NCI-H2227 (cell line): ENCODE measurements around the gene PTPRH.
A peak's percentile ranks its signal among the peaks of the same experiment; 100 is the strongest.

Experiments
- DNase-seq: peaks from one replicate; lab custom pipeline; 2025; ENCODE audit not compliant: unreplicated experiment; lab: John Stamatoyannopoulos, UW

Gene PTPRH, protein sequence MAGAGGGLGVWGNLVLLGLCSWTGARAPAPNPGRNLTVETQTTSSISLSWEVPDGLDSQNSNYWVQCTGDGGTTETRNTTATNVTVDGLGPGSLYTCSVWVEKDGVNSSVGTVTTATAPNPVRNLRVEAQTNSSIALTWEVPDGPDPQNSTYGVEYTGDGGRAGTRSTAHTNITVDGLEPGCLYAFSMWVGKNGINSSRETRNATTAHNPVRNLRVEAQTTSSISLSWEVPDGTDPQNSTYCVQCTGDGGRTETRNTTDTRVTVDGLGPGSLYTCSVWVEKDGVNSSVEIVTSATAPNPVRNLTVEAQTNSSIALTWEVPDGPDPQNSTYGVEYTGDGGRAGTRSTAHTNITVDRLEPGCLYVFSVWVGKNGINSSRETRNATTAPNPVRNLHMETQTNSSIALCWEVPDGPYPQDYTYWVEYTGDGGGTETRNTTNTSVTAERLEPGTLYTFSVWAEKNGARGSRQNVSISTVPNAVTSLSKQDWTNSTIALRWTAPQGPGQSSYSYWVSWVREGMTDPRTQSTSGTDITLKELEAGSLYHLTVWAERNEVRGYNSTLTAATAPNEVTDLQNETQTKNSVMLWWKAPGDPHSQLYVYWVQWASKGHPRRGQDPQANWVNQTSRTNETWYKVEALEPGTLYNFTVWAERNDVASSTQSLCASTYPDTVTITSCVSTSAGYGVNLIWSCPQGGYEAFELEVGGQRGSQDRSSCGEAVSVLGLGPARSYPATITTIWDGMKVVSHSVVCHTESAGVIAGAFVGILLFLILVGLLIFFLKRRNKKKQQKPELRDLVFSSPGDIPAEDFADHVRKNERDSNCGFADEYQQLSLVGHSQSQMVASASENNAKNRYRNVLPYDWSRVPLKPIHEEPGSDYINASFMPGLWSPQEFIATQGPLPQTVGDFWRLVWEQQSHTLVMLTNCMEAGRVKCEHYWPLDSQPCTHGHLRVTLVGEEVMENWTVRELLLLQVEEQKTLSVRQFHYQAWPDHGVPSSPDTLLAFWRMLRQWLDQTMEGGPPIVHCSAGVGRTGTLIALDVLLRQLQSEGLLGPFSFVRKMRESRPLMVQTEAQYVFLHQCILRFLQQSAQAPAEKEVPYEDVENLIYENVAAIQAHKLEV

DNA sequence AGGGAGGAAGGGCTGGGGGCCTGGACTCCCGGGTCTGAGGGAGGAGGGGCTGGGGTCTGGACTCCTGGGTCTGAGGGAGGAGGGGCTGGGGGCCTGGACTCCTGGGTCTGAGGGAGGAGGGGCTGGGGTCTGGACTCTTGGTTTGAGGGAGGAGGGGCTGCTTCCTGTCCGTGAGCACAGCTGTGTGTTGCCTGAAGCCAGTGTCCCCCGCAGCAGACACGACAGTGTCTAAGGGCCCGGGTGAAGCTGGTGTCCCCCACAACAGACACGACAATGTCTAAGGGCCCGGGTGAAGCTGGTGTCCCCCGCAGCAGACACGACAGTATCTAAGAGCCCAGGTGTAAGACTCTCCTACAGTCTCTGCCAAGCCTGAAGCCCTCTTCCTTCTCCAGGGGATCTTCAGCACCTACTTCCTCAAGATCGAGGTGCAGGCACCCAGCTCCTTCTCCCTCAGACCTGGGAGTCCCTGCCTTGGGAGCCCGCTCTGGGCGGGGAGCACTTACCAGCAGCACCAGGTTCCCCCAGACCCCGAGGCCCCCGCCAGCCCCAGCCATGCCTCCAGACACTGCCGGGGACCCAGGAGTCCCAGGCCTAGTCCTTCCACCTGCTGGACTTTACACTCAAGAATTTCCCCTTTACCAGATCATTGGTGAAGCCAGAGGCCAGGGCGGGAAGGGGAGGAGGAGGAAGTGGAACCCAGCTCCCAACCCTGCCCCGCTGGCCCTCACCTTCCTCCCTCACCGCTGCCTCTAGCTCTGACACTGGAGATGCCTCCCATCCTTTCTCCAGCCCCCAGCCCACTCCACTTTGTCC lies at the start of gene PTPRH:
Gene PTPRH (minus strand): TSS at position 622 of the 813 bp plus-strand sequence. CDS start 68 bp downstream, at position 554.
- DNase-seq = no peak

DNA sequence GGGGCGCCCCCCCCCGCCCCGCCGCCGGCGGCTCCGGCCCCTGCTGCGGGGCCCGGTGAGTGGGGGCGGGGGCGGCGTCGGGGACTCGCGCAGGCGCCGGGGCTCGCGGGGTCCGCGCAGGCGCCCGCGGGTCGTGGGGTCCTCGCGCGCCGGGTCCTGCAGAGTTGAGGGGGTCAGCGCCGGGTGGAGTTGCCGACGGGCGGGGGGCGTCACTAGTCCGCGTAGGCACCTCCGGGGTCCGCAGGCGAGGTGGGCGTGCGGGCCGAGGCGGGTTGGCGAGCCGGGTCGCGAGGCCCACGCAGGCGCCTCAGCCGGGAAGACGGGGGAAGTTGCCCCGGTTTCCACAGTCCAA lies 49.2 kb upstream of the PTPRH start:
- DNase-seq = peak; percentile 81

DNA sequence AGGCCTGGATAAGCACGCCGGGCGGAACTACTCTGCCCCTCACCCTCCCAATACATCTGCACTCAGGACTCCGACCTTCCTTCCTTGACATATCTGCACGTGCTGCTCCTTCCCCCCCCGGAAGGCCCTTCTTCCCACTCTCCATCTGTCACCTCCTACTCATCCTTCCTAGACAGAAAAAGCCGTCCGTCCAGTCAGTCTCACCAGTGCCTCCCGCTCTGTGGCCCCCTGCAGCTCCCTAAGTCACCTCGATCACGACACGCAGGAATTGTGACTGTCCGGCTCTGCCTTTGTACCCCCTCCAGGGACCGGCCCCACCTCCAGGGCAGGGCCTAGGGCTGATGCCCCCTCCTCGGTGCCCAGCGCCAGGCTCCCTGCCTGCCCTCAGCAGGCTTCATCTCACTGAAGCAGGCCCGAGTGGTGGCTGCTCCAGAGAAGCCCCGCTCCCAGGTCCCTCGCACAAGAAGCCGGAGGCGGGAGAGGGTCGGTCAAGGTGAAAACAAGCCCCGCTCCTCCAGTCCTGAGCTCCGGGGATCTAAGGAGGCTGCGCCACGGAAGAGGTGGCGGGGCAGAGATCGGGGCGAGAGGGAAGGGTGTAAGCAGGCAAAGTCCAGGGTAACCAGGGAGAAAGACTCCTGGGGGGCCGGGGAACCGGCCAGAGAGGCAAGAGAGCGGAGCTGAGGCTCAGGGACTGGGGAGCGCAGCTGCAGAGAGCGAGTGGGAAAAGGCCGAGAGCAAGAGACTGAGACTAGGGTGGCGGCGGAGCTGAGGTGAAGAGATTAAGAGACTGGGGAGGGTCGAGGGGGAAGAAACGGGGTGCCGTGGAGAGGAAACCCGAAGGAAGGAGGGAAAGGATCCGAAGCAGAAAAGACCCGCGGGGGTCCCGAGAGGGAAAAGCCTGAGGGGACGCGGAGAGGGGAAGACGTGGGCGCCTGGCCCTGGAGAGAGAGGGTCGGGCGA lies 48.4 kb upstream of the PTPRH start:
- DNase-seq = peak; percentile 72

DNA sequence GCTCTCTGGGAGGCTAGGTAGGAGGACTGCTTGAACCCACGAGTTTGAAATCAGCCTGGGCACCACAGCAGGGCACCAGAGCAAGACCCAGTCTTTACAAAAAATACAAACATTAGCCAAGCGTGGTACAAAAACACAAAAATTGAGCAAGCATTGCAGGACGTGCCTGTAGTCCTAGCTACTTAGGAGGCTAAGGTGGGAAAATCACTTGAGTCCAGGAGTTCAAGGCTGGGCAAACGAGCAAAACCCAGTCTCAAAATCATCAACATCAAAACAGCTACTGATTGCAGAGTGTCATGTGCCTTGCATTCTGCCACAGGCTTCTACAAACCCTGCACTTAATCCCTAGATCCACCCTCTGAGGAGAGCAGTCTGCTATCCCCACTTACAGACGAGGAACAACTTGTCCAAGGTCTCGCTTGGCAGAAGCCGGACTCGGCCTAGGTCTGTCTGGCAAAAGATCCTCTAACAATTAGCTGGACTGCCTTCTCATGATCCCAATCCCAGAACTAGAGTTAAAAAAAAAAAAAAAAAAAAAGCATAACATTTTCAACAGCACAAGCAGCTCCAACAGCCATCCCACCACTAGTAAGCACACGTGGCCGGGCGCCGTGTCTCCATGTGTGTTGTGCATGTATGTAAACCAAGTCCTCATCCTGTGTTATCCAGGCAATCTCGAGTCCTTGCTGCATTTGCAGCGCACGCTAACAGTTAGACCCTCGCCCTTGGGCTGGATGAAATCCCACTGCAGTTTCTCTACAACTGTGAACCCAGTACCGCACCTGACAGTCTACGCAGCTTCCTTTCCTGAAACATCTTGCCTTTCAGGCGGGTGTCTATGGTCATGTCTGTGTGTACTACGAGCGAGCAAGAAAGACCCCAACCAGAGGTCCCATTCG lies 47.5 kb upstream of the PTPRH start:
- no peak for DNase-seq

DNA sequence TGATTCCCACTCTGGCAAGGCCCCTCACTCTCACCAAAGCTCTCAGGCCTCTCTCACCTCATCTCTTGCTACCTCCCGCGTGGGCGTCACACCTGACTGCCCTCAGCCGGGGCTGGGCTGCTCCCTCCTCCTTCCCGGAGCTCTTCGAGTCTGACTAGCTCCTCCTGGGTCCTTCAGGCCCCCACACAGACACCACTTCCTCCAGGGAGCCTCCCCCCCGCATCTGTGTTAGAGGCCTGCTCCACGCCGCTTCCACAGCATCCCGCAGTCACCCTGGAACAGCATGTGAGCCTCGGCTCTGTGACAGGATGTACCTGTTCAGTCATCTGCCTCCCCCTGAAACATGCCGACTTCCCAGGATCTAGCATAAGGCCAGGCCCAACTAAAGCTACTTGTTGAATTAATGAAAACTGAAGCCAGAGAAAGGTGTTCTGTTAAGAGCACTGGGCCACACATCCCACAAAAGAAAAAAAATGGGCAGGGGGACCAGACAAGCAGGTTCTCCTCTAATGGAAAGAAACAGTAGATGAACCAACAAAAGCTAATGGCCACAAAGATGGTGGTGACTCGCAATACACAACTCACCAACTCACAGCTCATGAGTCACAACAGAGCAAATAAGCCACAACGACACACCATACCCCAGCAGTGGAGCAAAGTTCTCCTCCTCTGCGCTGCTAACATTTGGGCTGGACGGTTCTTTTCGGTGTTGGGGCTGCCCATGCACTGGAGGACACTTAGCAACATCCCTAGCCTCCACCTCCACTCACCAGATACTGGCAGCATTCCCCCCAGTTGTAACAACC lies 46.5 kb upstream of the PTPRH start:
- DNase-seq = no peak

DNA sequence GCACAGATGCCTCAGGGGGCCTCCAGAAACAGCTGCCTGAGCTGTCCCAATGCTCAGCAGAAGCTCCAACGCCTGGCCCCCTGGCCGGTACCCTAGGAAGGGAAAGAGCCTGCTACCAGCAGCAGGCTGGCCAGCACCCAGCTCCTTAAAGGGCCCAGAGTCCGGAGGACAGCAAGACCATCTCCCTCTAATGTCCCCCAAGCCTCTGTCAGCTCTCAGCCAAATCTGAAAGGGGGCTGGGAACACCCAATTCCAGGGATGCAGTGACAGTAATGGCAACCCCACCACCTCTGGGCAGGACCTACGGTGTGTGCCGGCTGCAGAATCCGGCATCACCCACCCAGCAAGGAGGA lies 45.3 kb upstream of the PTPRH start:
- DNase-seq = no peak

DNA sequence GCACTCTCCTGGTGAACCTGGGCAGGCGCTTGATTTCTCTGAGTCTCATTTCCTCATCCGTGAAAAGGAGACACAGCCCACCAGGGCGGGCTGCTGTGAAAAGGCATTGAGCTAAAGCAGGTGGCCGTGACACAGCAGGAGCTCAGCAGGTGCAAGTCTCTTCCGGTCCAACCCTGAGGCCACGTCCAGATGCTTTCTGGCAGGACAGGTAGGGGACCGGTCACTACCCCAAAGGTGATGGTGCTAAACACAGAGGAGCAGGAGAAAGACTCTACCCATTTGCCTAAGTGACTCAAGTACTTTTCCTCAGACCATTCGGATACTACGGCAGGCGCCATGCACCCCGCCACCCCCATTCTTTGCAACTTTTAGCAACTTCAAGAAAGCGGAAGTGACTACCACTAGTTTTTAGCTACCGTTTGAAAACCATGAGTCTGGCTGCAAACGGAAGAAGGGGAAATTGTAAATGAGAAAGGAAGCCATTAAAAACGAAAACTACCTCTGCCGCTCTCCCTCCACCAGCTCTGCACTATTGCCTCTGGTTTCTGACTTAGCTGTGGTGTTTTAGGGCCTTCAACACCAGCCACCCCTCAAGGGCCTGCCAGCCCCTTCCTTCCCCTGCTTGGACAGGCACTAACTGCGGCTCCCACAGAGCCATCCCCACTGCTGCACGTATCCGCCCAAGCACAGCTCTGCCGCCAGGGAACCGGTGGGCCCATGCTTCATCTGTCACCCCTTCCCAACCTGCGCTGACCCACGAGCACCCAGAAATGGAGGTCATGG lies 44.7 kb upstream of the PTPRH start:
- DNase-seq = no peak

DNA sequence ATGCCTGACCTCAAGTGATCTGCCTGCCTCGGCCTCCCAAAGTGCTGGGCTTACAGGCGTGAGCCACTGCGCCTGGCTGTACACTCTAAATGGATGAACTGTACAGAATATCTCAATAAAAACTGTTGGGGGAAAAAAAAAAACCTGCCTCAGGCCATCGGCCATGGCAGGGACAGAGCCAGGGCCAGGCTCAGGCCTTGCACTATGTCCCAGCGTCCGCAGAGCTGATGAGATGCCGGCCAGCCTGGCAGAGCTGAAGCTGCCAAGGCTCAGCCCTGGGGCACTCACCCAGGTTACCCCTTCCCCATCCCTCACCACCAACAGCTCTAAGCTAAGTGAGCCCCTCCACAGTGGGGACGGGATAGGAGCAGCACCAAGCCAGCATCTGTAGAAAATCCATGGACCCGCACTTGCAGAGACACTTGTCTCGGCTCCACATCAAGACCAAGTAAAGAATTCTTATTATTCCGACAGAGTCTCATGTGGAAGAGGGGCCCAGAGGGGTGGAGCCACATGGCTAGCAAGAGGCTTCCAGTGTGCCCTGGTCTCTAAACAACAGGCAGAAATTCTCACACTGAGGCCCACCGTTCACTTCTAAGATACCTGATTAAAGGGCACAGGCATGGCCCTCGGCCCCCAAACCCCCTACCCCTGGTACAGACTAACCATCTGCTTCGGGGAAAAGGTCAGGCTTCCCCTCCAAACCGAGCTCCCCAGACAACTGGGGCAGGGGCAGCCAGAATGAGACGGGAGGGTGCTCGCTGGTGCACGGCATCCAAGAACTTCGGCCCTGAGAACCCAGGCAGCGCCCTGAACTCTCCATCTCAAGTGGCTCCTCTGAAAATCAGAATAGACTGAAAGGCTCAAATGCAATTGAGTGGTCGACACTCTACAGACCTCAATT lies 43.7 kb upstream of the PTPRH start:
- DNase-seq = no peak

DNA sequence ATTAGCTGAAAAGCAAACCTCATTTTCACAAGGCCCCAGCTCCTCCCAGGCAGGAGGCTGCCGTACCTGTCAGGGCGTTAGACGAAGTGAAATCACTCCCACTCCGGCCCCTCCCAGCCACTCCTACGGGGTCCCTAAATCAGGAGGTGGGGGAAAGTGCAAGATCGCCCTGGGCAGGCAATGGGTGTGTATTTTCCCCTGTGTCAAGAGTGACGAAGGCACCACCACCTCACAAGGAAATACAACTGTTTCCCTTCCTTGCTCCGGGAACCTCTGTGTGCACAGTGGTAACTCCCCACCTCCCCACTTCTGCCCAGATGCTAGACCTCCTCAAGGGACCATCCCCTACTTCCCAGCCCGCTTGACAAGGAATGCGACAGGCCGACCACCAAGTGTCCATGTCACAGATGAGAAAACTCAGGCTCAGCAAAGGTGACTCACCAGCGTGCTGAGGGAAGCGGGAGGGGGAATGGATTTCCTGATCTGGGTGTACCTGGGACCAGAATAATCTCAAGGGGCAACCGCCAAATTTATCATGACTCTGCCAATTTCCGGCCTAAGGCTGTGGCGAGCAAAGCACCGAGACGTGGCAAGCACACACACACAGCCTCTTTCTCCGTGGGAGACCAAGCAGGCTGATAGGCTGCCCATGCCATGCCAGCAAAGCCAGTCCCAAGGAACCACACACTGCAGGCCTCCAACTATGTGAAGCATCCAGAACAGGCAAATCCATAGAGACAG lies 42.2 kb upstream of the PTPRH start:
- no peak for DNase-seq

DNA sequence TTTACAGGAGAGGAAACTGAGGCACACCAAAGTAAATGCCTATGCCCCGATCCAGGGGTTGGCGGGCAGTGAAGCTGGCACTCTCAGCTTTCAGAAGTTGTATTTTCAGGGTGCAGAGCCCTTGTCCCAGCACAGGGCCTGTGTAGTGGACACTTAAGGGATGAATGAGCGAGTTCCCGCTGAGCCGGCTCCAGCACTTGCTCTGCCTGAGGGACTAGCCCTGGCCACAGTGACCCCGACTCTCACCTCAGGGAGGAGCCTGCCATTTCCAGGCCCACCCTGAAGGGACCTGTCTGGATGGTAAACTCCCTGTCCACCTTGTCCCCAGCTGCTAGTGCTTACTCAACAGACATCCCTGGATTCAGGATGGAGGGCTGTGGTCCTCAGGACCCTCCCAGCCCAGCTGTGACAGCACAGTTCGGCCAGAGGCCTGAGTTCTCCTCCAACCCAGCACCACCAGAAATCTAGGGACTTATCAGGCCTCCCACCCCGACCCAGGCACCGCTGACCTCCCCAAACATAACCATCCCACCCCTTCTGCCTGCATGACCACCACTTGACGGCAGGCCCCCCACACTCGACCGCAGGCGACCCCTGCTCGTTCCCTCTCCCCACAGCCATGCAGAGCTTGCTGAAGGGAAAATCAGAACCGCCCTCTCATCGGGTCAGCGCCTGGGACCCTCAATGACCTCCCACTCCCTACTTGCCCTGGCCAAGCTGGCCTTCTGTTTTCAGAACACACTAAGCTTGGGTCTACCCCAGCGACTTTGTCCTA lies 41.1 kb upstream of the PTPRH start:
- no peak for DNase-seq

DNA sequence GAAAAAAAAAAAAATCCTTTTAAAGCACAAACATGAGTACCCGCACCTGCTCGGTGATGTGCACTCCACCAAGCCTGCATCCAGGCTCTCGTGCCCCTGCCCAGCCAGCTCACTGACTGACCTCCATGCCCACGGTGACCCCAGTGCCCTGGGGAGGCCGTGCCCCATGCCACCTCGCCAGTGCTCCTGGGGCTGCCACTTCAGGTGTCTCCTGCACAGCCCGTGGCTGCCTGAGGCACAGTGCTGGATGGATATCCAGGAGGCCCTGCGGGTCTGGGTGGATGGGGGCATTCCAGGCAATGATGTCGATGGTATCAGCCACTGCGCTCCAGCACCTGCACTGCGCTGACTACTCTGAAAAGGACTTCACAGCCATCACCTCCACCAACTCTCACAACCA lies 40.5 kb upstream of the PTPRH start:
- no peak for DNase-seq

DNA sequence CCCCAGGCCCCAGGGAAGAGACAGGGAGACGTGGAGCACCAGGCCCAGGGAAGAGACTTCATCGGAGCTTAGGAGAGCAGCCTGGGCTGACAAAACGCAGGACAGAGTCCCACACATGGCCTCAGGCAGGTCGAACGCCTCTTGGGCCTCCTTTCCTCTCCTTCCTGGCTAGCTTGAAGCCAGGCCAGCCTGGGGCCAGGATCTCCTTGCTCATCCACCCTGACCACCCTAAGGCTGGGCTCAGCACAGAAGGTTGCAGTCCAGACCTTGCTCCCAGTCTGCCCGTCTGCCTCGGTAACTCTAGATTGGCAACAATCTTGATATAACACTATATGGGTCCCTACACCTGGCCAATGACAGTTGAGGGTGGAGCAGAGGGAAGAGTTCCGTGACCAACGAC lies 39.4 kb upstream of the PTPRH start:
- no peak for DNase-seq

DNA sequence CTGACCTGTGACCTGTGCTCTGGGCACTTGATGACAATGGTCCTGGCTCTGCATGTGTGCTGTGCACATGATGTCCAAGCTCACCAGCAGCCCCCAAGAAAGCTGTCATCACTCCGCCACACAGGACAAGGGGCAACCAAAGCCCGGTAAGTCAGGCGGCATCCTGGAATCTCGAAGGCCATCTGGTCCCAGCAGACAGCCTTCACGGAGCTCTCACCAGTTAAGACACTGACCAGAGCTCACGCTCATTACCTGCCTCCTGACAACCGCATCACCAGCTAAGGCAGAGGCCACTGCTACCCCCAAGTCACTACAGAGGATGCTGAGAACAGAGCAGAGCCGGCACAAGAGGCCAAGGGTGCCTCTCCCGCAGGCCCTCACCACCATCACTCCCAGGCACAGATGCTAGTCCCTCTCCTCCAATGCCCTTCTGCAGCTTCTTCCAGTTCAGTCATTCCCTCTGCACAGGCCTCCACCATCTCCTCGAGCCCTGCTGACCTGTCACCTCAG lies 38.9 kb upstream of the PTPRH start:
- no peak for DNase-seq

DNA sequence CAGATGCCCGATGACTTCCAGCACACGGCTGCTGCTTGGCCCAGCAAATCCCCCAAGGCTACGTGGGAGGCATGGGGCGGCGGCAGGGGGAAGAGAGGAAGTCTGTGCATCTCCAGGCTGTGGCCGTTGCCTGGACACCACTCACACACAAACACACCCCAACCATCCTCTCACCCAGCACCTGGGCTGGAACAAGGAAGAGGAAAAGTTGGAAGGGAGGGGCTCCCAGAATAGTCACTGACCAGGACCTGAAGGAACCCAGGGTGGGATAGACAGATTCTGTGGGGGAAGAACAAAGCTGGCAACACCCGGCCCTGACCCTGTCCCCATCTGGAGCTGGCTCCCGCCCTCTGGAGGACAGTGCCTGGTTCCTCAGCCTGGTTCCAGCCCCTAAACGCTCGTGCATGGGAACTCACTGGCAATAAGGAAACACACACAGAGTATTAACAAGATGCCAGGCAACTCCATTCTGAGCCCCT lies 38.4 kb upstream of the PTPRH start:
- DNase-seq = no peak
